ENCODE results near the gene AQP2. TPM values are rescaled to one million over a fixed set of nuclear protein-coding genes. Genes with fewer than 3 reads are reported as not detected.

Gene AQP2
- total RNA-seq, 2 donors from 2014 or later: not detected

DNA sequence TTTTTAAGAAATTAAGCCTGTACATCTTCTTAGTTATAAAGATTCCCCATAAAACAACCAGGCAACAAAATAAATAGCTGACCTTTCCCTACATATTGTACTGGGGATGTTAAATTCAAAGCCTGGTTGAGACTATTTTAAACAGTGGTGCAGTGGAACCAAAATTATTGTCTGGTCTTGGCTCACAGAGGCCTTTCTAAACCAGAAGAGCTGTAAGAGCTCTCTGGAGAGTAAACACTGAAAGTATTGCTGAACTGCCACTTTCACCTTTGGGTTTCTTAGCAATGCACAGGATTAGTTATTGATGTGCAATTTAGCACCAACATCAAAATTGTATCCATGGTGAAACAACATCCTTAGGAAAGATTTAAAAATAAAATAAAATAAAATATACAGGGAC lies 54.2 kb downstream of the AQP2 start:
- Histone ChIP-seq H3K4me1 (ENCODE audit: control insufficient read depth, insufficient read depth, low read length) (no peaks in the 10 kb centered on the region), H3K9me3 (ENCODE audit: control insufficient read depth, low read length) (no peaks in the 10 kb centered on the region), H3K9ac (ENCODE audit: extremely low read depth, low read length, poor library complexity, severe bottlenecking) (no peak overlapping the region), H3K27ac (ENCODE audit: low read depth, low read length) (no peak overlapping the region), H3K36me3 (ENCODE audit: control insufficient read depth, insufficient read depth, low read length) (peaks cover 68% of the 10 kb centered on the region), H3K4me3 (ENCODE audit: low read length) (no peak overlapping the region), H3K27me3 (ENCODE audit: control insufficient read depth, insufficient read depth, low read length, poor library complexity, severe bottlenecking) (no peaks in the 10 kb centered on the region)
- Mint-ChIP-seq H3K27me3 (ENCODE audit: insufficient read depth) (no peaks in the 10 kb centered on the region), H3K36me3 (ENCODE audit: low read depth) (peaks cover 42% of the 10 kb centered on the region), H3K9me3 (no peaks in the 10 kb centered on the region), H3K27ac (no peak overlapping the region), H3K4me3 (no peak overlapping the region), H3K4me1 (peaks cover 7% of the 10 kb centered on the region)
- TF ChIP-seq, protein P1, sequence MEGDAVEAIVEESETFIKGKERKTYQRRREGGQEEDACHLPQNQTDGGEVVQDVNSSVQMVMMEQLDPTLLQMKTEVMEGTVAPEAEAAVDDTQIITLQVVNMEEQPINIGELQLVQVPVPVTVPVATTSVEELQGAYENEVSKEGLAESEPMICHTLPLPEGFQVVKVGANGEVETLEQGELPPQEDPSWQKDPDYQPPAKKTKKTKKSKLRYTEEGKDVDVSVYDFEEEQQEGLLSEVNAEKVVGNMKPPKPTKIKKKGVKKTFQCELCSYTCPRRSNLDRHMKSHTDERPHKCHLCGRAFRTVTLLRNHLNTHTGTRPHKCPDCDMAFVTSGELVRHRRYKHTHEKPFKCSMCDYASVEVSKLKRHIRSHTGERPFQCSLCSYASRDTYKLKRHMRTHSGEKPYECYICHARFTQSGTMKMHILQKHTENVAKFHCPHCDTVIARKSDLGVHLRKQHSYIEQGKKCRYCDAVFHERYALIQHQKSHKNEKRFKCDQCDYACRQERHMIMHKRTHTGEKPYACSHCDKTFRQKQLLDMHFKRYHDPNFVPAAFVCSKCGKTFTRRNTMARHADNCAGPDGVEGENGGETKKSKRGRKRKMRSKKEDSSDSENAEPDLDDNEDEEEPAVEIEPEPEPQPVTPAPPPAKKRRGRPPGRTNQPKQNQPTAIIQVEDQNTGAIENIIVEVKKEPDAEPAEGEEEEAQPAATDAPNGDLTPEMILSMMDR (conservative IDR thresholded peaks at IDR 0.05): no peak
- DNase-seq: no peak

DNA sequence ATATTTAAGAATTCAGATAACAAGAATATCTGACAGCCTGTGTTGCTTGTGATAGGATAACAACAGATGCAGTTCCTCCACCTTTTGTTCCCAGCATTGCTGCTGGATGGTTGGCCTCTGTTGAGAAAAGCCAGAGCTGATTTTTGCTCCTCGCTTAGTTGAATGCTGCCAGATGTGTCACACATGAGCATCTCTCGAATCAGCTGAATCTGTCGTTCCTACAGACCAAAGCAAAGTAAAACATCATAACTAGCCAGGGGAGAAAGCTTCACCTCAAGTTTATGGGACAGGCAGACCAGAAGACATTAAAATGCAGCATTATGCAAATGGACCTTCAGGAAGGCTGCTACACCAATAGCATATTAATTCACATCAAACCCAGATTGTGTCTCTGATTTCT lies 54.6 kb downstream of the AQP2 start:
- TF ChIP-seq, protein P1 (conservative IDR thresholded peaks at IDR 0.05): no peak
- peak; percentile 35 for DNase-seq
- Mint-ChIP-seq H3K4me1 (peaks cover 7% of the 10 kb centered on the region), H3K27ac (no peak overlapping the region), H3K9me3 (no peaks in the 10 kb centered on the region), H3K36me3 (ENCODE audit: low read depth) (peaks cover 42% of the 10 kb centered on the region), H3K27me3 (ENCODE audit: insufficient read depth) (no peaks in the 10 kb centered on the region), H3K4me3 (no peak overlapping the region)
- Histone ChIP-seq H3K27me3 (ENCODE audit: control insufficient read depth, insufficient read depth, low read length, poor library complexity, severe bottlenecking) (no peaks in the 10 kb centered on the region), H3K9me3 (ENCODE audit: control insufficient read depth, low read length) (no peaks in the 10 kb centered on the region), H3K4me3 (ENCODE audit: low read length) (no peak overlapping the region), H3K36me3 (ENCODE audit: control insufficient read depth, insufficient read depth, low read length) (peaks cover 68% of the 10 kb centered on the region), H3K27ac (ENCODE audit: low read depth, low read length) (no peak overlapping the region), H3K4me1 (ENCODE audit: control insufficient read depth, insufficient read depth, low read length) (no peaks in the 10 kb centered on the region), H3K9ac (ENCODE audit: extremely low read depth, low read length, poor library complexity, severe bottlenecking) (no peak overlapping the region)
- 89 to 100% methylated on average over 3 of the region's 3 CpGs for WGBS, 2 experiments (ENCODE audit: insufficient coverage in 1 of 2, insufficient read length in 1 of 2)

DNA sequence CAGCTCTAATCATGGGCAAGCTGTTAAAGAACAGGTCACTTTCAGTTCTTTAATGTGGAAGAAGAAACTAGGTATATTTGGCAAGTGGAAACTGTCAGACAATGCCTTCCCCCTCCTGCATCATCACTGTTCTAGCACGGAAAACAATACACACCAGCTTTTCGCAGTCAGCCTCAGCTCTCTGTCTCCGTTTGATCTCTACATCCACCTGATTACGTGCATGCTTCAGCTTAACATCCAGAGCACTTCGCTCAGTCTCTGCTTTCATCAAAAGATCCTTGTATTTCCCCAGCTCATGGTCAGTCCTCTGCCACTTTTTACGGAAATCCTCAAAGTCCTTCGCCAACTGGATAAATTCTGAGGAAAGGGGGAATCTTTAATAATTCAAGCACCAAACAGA lies 55.7 kb downstream of the AQP2 start:
- H3K27ac ChIP-seq (ENCODE audit: low read depth, low read length): no peak overlapping the region
- H3K4me1 Mint-ChIP-seq: peaks cover 7% of the 10 kb centered on the region
- 97 to 98% methylated on average over 5 to 7 of the region's 7 CpGs for WGBS, 2 experiments (ENCODE audit: insufficient coverage in 1 of 2, insufficient read length in 1 of 2)
- peaks cover 35% of the 10 kb centered on the region for H3K36me3 Mint-ChIP-seq (ENCODE audit: low read depth)
- peaks cover 63% of the 10 kb centered on the region for H3K36me3 ChIP-seq (ENCODE audit: control insufficient read depth, insufficient read depth, low read length)
- no peaks in the 10 kb centered on the region for H3K27me3 Mint-ChIP-seq (ENCODE audit: insufficient read depth)
- no peak overlapping the region for H3K4me3 Mint-ChIP-seq
- H3K27ac Mint-ChIP-seq: no peak overlapping the region
- H3K4me1 ChIP-seq (ENCODE audit: control insufficient read depth, insufficient read depth, low read length): no peaks in the 10 kb centered on the region
- no peaks in the 10 kb centered on the region for H3K27me3 ChIP-seq (ENCODE audit: control insufficient read depth, insufficient read depth, low read length, poor library complexity, severe bottlenecking)
- no peaks in the 10 kb centered on the region for H3K9me3 Mint-ChIP-seq
- H3K9me3 ChIP-seq (ENCODE audit: control insufficient read depth, low read length): no peaks in the 10 kb centered on the region
- H3K9ac ChIP-seq (ENCODE audit: extremely low read depth, low read length, poor library complexity, severe bottlenecking): no peak overlapping the region
- no peak overlapping the region for H3K4me3 ChIP-seq (ENCODE audit: low read length)
- TF ChIP-seq, protein P1 (conservative IDR thresholded peaks at IDR 0.05): no peak
- DNase-seq: no peak
